OCI-LY7 (cell line): Measurements from ENCODE around the gene DOCK3. TPM values are rescaled to one million over a fixed set of nuclear protein-coding genes. Genes with fewer than 3 reads are reported as not detected.
"Not testable (repeated sequence)": the region's sequence is repeated elsewhere in the genome, so short reads cannot be mapped to it uniquely, and the experiment has no call there.

ENCODE experiments used
- BruUV-seq: library from RNA; stranded (reverse); fragments of 400-500 nt; replicated peaks from 2 replicates; lab custom pipeline; 2021; lab: Mats Ljungman, UMichigan
- CTCF ChIA-PET: fragments of 300-600 bp; sonication (Branson Sonifier 250); formaldehyde crosslinking; loops from one replicate; lab custom pipeline; 2022; ENCODE audit warnings: antibody characterized with exemption; ENCODE audit not compliant: unreplicated experiment; lab: Charles Lee
- POLR2A ChIA-PET: fragments of 300-600 bp; sonication (Branson Sonifier 250); formaldehyde crosslinking; loops from one replicate; lab custom pipeline; 2022; ENCODE audit warnings: antibody characterized with exemption; lab: Charles Lee
- DNase-seq: peaks from one replicate; pipeline ENCODE4 v3.0.0-alpha.2; 2015; ENCODE audit warnings: low spot score
- H2AFZ ChIP-seq: fragments of 200-600 bp; sonication (generic), shearing (Covaris generic); 2 replicates; pipeline ENCODE4 v1.6.1; 2014; ENCODE audit warnings: mild to moderate bottlenecking, antibody characterized with exemption, low read length, moderate library complexity
- H3K27ac ChIP-seq: fragments of 200-600 bp; sonication (generic); 2 replicates; pipeline ENCODE4 v1.5.1; 2014; ENCODE audit warnings: mixed run types, low read depth, mild to moderate bottlenecking, moderate library complexity, low read length, inconsistent platforms; ENCODE audit not compliant: poor library complexity, severe bottlenecking
- H3K36me3 ChIP-seq: fragments of 200-600 bp; sonication (generic); 2 replicates; pipeline ENCODE4 v1.6.1; 2014; ENCODE audit warnings: mild to moderate bottlenecking, antibody characterized with exemption, low read length, moderate library complexity, mixed read lengths; ENCODE audit not compliant: insufficient read depth
- H3K4me1 ChIP-seq: fragments of 200-600 bp; sonication (generic); 2 replicates; pipeline ENCODE4 v1.5.1; 2014; ENCODE audit warnings: mild to moderate bottlenecking, low read length; ENCODE audit not compliant: insufficient read depth, poor library complexity, severe bottlenecking
- H3K4me2 ChIP-seq: fragments of 200-600 bp; sonication (generic); 2 replicates; pipeline ENCODE4 v1.6.1; 2014; ENCODE audit warnings: mild to moderate bottlenecking, low read length
- H3K4me3 ChIP-seq: fragments of 200-600 bp; sonication (generic); 2 replicates; pipeline ENCODE4 v1.5.1; 2014; ENCODE audit warnings: mild to moderate bottlenecking, low read depth, low read length; ENCODE audit not compliant: poor library complexity, severe bottlenecking
- H3K79me2 ChIP-seq: fragments of 200-600 bp; sonication (generic); 2 replicates; pipeline ENCODE4 v1.6.1; 2016; ENCODE audit warnings: low read depth, mild to moderate bottlenecking, low read length, moderate library complexity, mixed read lengths; ENCODE audit not compliant: insufficient read depth
- H3K9me2 ChIP-seq: fragments of 200-600 bp; sonication (generic); 2 replicates; pipeline ENCODE4 v1.6.1; 2016; ENCODE audit warnings: mild to moderate bottlenecking, low read length, mixed read lengths; ENCODE audit not compliant: insufficient read depth
- H3K9me3 ChIP-seq: fragments of 200-600 bp; sonication (generic); 2 replicates; pipeline ENCODE4 v1.6.1; 2014; ENCODE audit warnings: mild to moderate bottlenecking, mixed run types, low read length, mixed read lengths
- H4K20me1 ChIP-seq: fragments of 200-600 bp; sonication (generic); 2 replicates; pipeline ENCODE4 v1.6.1; 2014; ENCODE audit warnings: mild to moderate bottlenecking, antibody characterized with exemption, low read length, moderate library complexity, mixed read lengths; ENCODE audit not compliant: insufficient read depth
- EZH2phosphoT487 ChIP-seq: fragments of 200-600 bp; sonication (generic); IDR thresholded peaks from 2 replicates; pipeline ENCODE4 v1.6.1; 2018; ENCODE audit warnings: low read depth, borderline replicate concordance, mild to moderate bottlenecking, mixed run types, antibody characterized with exemption, low read length, moderate library complexity, mixed read lengths
- intact Hi-C: fragments of 100-400 bp; cut with micrococcal nuclease; formaldehyde crosslinking; loops from one replicate; pipeline ENCODE4 v1.10.0; 2022; ENCODE audit not compliant: unreplicated experiment
- total RNA-seq, 2 experiments: library from RNA; depleted of rRNA in 1 of 2; stranded (reverse); fragments of >200 nt in 1 of 2; shearing (Covaris generic) in 1 of 2; gene quantifications; 2 replicates each; pipeline ENCODE4 v1.2.3, GENCODE V29; 2014 to 2022
- TF ChIP-seq, protein P1 (sequence below): fragments of 200-600 bp; sonication (generic); conservative IDR thresholded peaks from 2 replicates; pipeline ENCODE4 v1.5.1; 2014; ENCODE audit warnings: mild to moderate bottlenecking, antibody characterized with exemption, low read length, moderate library complexity, mixed read lengths

The DOCK3 gene
- total RNA-seq, 2 experiments from 2014 or later: not detected

DNA sequence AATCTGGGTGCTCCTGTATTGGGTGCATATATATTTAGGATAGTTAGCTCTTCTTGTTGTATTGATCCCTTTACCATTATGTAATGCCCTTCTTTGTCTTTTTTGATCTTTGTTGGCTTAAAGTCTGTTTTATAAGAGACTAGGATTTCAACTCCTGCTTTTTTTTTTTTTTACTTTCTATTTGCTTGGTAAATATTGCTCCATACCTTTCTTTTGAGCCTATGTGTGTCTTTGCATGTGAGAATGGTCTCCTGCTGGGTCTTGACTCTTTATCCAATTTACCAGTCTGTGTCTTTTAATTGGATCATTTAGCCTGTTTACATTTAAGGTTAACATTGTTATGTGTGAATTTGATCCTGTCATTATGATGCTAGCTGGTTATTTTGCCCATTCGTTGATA lies 420.1 kb downstream of the DOCK3 start:
- BruUV-seq, H3K9me2 ChIP-seq, POLR2A ChIA-PET: not testable (repeated sequence)

DNA sequence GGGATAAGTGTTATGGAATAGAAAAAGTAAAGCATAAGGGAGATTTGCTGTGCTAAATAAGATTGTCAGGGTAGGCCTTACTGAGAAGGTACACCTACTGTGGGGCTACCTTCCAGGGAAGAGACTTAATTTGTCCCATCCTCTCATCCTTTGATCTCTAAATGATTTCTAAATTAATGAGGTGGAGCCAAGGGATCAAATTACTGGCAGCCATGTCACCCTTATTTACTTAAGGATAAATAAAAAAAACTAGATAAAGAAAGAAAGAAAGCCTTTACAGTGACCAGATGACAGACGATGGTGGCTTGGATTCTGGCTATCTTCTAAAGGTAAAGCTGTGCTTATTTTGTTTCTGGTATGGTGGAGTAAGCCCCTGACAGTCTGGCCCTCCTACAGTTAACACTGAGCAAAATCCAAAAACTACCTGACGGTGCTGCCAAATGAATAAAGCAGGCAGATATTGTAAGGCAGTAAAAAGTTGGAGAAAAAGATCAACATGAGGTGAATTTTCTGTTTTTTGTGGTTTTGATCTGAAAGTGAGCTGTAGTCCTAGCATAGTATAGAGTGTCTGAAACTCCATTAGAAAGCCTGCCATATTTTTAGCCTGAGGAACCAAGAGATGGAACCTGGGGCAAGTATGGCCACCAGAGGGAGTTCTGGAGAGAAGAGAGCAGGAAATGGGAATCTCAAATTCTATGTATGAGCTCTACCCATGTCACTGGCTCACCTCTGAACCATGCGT lies 425.2 kb downstream of the DOCK3 start:
- DNase-seq: peak; percentile 11
- Histone ChIP-seq H3K4me3 (no peak overlapping the region), H4K20me1 (no peaks in the 10 kb centered on the region), H3K4me1 (no peaks in the 10 kb centered on the region), H3K36me3 (no peaks in the 10 kb centered on the region), H3K9me2 (no peaks in the 10 kb centered on the region), H3K27ac (no peak overlapping the region), H2AFZ (no peak overlapping the region), H3K4me2 (no peak overlapping the region), H3K79me2 (no peaks in the 10 kb centered on the region), H3K9me3 (no peaks in the 10 kb centered on the region)
- POLR2A ChIA-PET: no interaction called here
- TF ChIP-seq EZH2phosphoT487: no peak
- TF ChIP-seq, protein P1, sequence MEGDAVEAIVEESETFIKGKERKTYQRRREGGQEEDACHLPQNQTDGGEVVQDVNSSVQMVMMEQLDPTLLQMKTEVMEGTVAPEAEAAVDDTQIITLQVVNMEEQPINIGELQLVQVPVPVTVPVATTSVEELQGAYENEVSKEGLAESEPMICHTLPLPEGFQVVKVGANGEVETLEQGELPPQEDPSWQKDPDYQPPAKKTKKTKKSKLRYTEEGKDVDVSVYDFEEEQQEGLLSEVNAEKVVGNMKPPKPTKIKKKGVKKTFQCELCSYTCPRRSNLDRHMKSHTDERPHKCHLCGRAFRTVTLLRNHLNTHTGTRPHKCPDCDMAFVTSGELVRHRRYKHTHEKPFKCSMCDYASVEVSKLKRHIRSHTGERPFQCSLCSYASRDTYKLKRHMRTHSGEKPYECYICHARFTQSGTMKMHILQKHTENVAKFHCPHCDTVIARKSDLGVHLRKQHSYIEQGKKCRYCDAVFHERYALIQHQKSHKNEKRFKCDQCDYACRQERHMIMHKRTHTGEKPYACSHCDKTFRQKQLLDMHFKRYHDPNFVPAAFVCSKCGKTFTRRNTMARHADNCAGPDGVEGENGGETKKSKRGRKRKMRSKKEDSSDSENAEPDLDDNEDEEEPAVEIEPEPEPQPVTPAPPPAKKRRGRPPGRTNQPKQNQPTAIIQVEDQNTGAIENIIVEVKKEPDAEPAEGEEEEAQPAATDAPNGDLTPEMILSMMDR: peak; percentile 75
- BruUV-seq: no TSS peak
- CTCF ChIA-PET: no interaction called here
- intact Hi-C loops: loop anchor here (10.0 kb wide), 1 partner anchor 275 kb away; no protein-coding TSS in a partner anchor

More for the DNA sequence above, 420.1 kb downstream of the DOCK3 start:
- H2AFZ ChIP-seq, H3K36me3 ChIP-seq, intact Hi-C loops, H3K79me2 ChIP-seq, DNase-seq, H3K27ac ChIP-seq, H4K20me1 ChIP-seq, H3K4me1 ChIP-seq, CTCF ChIA-PET, H3K4me2 ChIP-seq, H3K4me3 ChIP-seq, H3K9me3 ChIP-seq: not testable (repeated sequence)

DNA sequence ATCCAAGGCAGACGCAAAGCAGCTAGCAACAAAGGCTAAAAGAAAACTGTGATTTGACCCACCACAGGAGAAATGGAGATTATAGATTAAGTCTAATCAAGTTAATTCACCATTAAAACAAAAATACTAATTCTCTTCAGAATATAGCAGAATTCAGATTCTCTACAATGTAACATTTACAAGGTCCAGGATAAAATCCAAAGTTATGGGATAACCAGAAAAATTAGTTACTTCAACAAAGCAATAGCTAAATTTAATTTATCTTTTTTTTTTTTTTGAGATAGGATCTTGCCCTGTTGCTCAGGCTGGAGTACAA lies 425.8 kb downstream of the DOCK3 start:
- Histone ChIP-seq H3K79me2 (no peaks in the 10 kb centered on the region), H3K4me2 (no peak overlapping the region), H3K36me3 (no peaks in the 10 kb centered on the region), H3K4me3 (no peak overlapping the region), H4K20me1 (no peaks in the 10 kb centered on the region), H3K4me1 (no peaks in the 10 kb centered on the region), H2AFZ (no peak overlapping the region), H3K9me3 (no peaks in the 10 kb centered on the region), H3K27ac (no peak overlapping the region), H3K9me2 (no peaks in the 10 kb centered on the region)
- intact Hi-C loops: loop anchor here (10.0 kb wide), 1 partner anchor 274 kb away; no protein-coding TSS in a partner anchor
- no peak for DNase-seq
- CTCF ChIA-PET: no interaction called here
- POLR2A ChIA-PET: no interaction called here
- no peak for TF ChIP-seq EZH2phosphoT487
- TF ChIP-seq, protein P1: peak; percentile 28; the same call in 1 of the 2 replicates
- no TSS peak for BruUV-seq
